HEK293T (cell line): ENCODE data around the gene CAMK2B.
"Not testable (repeated sequence)": the region's sequence is repeated elsewhere in the genome, so short reads cannot be mapped to it uniquely, and the experiment has no call there.

ENCODE experiments used
- CTCF ChIA-PET: fragments of 350-600 bp; formaldehyde crosslinking; extraction: SDS; loops from one replicate; lab custom pipeline; 2021; ENCODE audit warnings: antibody characterized with exemption, inconsistent platforms; lab: Yijun Ruan, JAX
- POLR2A ChIA-PET: fragments of 350-600 bp; formaldehyde crosslinking; extraction: SDS; loops from one replicate; lab custom pipeline; 2020; ENCODE audit warnings: antibody characterized with exemption, inconsistent platforms; lab: Yijun Ruan, JAX
- DNase-seq: peaks from one replicate; pipeline ENCODE4 v3.0.0; 2012; ENCODE audit warnings: mixed read lengths; ENCODE audit errors: extremely low spot score
- ARNT ChIP-seq: fragments of 450-650 bp; IDR thresholded peaks from 2 replicates; pipeline ENCODE4 v1.6.1; 2017; ENCODE audit warnings: mild to moderate bottlenecking
- BHLHE40 ChIP-seq: fragments of 450-650 bp; IDR thresholded peaks from 2 replicates; pipeline ENCODE4 v1.6.1; 2016; ENCODE audit warnings: mild to moderate bottlenecking, moderate library complexity, borderline replicate concordance
- CTBP1 ChIP-seq: fragments of 450-650 bp; IDR thresholded peaks from 2 replicates; pipeline ENCODE4 v1.6.1; 2016; ENCODE audit warnings: borderline replicate concordance
- ELF4 ChIP-seq: fragments of 450-650 bp; IDR thresholded peaks from 2 replicates; pipeline ENCODE4 v1.6.1; 2017; ENCODE audit warnings: antibody characterized with exemption
- FOXA1 ChIP-seq: fragments of 450-650 bp; IDR thresholded peaks from 2 replicates; pipeline ENCODE4 v1.6.1; 2016; ENCODE audit warnings: mild to moderate bottlenecking
- FOXK2 ChIP-seq: fragments of 450-650 bp; IDR thresholded peaks from 2 replicates; pipeline ENCODE4 v1.6.1; 2016; ENCODE audit warnings: mild to moderate bottlenecking
- FOXM1 ChIP-seq: fragments of 450-650 bp; IDR thresholded peaks from 2 replicates; pipeline ENCODE4 v1.6.1; 2017; ENCODE audit warnings: mild to moderate bottlenecking, borderline replicate concordance
- HDGF ChIP-seq: fragments of 450-650 bp; IDR thresholded peaks from 2 replicates; pipeline ENCODE4 v1.6.1; 2017; ENCODE audit warnings: antibody characterized with exemption, borderline replicate concordance
- L3MBTL2 ChIP-seq: fragments of 450-650 bp; conservative IDR thresholded peaks from 2 replicates; pipeline ENCODE4 v1.6.1; 2016; ENCODE audit warnings: mild to moderate bottlenecking
- LEF1 ChIP-seq: fragments of 450-650 bp; IDR thresholded peaks from 2 replicates; pipeline ENCODE4 v1.6.1; 2017; ENCODE audit warnings: mild to moderate bottlenecking, borderline replicate concordance
- NFRKB ChIP-seq: fragments of 450-650 bp; IDR thresholded peaks from 2 replicates; pipeline ENCODE4 v1.6.1; 2016; ENCODE audit warnings: mild to moderate bottlenecking, moderate library complexity
- PKNOX1 ChIP-seq: fragments of 450-650 bp; IDR thresholded peaks from 2 replicates; pipeline ENCODE4 v1.6.1; 2016
- SP1 ChIP-seq: fragments of 450-650 bp; IDR thresholded peaks from 2 replicates; pipeline ENCODE4 v1.6.1; 2017
- SUZ12 ChIP-seq: fragments of 450-650 bp; IDR thresholded peaks from 2 replicates; pipeline ENCODE4 v1.6.1; 2016; ENCODE audit warnings: mild to moderate bottlenecking
- TARDBP ChIP-seq: fragments of 450-650 bp; IDR thresholded peaks from 2 replicates; pipeline ENCODE4 v1.6.1; 2016
- ZNF384 ChIP-seq: fragments of 450-650 bp; IDR thresholded peaks from 2 replicates; pipeline ENCODE4 v1.6.1; 2016

CAMK2B gene

GRCh38 chr7:44183386-44183785, 142.0 kb downstream of the CAMK2B start:
- no peak for TF ChIP-seq NFRKB
- no peak for TF ChIP-seq CTBP1
- TF ChIP-seq BHLHE40 = no peak
- TF ChIP-seq ZNF384 = no peak
- TF ChIP-seq PKNOX1 = no peak
- TF ChIP-seq SP1 = no peak
- no peak for TF ChIP-seq FOXK2
- no peak for TF ChIP-seq FOXM1
- TF ChIP-seq SUZ12 = no peak
- no peak for TF ChIP-seq TARDBP
- no peak for TF ChIP-seq ARNT
- no peak for TF ChIP-seq ELF4
- ChIA-PET POLR2A (no interaction called here), CTCF (no interaction called here)
- no peak for DNase-seq

- DNase-seq = no peak
- POLR2A ChIA-PET = no interaction called here
- TF ChIP-seq FOXM1 (no peak), L3MBTL2 (no peak), FOXK2 (no peak), ZNF384 (no peak), SP1 (no peak), FOXA1 (no peak), ELF4 (no peak), PKNOX1 (no peak), SUZ12 (no peak), HDGF (no peak), TARDBP (no peak)
- CTCF ChIA-PET = no interaction called here
Observed at GRCh38 chr7:44182827-44183226, 142.6 kb downstream of the CAMK2B start.

GRCh38 chr7:44180631-44181030, 144.8 kb downstream of the CAMK2B start:
- DNase-seq = no peak
- POLR2A ChIA-PET = no interaction called here
- CTCF ChIA-PET = no interaction called here
- TF ChIP-seq TARDBP (no peak), ELF4 (no peak), FOXM1 (no peak), BHLHE40 (no peak), LEF1 (no peak)

- DNase-seq = peak; percentile 38
- TF ChIP-seq FOXK2 = no peak
- TF ChIP-seq NFRKB = no peak
- no peak for TF ChIP-seq SP1
- no peak for TF ChIP-seq ZNF384
- TF ChIP-seq BHLHE40 = no peak
- ChIA-PET CTCF (interaction anchor here (0.5 to 1.2 kb wide), 2 partner anchors 31 to 333 kb away, joined by 3 read pairs; no protein-coding TSS in a partner anchor), POLR2A (interaction anchor here (1.2 kb wide), 1 partner anchor 55 kb away, joined by 4 read pairs; no protein-coding TSS in a partner anchor)
Observed at GRCh38 chr7:44177570-44178131, 147.7 kb downstream of the CAMK2B start.

- ChIA-PET POLR2A (interaction anchor here (1.2 kb wide), 1 partner anchor 54 kb away, joined by 4 read pairs; no protein-coding TSS in a partner anchor), CTCF (interaction anchor here (0.5 kb wide), 1 partner anchor 121 kb away, joined by 4 read pairs; no protein-coding TSS in a partner anchor)
- DNase-seq = no peak
- TF ChIP-seq FOXM1 (no peak), ZNF384 (no peak), FOXK2 (no peak), SUZ12 (no peak), NFRKB (no peak), BHLHE40 (no peak), HDGF (no peak), FOXA1 (no peak), SP1 (no peak), L3MBTL2 (no peak), LEF1 (no peak), CTBP1 (no peak), ELF4 (no peak)
Observed at GRCh38 chr7:44176486-44176885, 148.9 kb downstream of the CAMK2B start.

- CTCF ChIA-PET = no interaction called here
- POLR2A ChIA-PET = no interaction called here
- no peak for DNase-seq
- TF ChIP-seq BHLHE40 = no peak
- no peak for TF ChIP-seq TARDBP
- TF ChIP-seq FOXA1 = no peak
- TF ChIP-seq NFRKB = no peak
- no peak for TF ChIP-seq ARNT
- no peak for TF ChIP-seq FOXK2
- TF ChIP-seq SUZ12 = no peak
Observed at GRCh38 chr7:44175730-44176129, 149.7 kb downstream of the CAMK2B start.

- CTCF ChIA-PET, DNase-seq: not testable (repeated sequence)
- POLR2A ChIA-PET = interaction anchor here (1.0 kb wide), 1 partner anchor 26 kb away, joined by 3 read pairs; the partner anchor contains the start of gene YKT6
Observed at GRCh38 chr7:44174694-44174948, 150.8 kb downstream of the CAMK2B start.
